K562 (cell line): Measurements from ENCODE around the gene GRB10. TPM values are rescaled to one million over a fixed set of nuclear protein-coding genes. Genes with fewer than 3 reads are reported as not detected.

Experiments used
- ATAC-seq: fragments of 200-7000 bp; cut with Tn5 transposase; 3 replicates; pipeline ENCODE4 v1.9.1; 2020; ENCODE audit warnings: moderate library complexity
- BruUV-seq: library from RNA; stranded (reverse); fragments of 400-500 nt; replicated peaks from 2 replicates; lab custom pipeline; 2021; lab: Mats Ljungman, UMichigan
- CTCF ChIA-PET: fragments of 300-600 bp; formaldehyde crosslinking; extraction: SDS; loops from one replicate; lab custom pipeline; 2021; ENCODE audit warnings: low intra/inter-chr PET ratio; lab: Yijun Ruan, JAX
- POLR2A ChIA-PET: fragments of 300-600, 350-650 bp; sonication (Branson Sonifier 250); formaldehyde crosslinking; extraction: SDS; loops from one replicate; lab custom pipeline; 2021; ENCODE audit warnings: antibody characterized with exemption, inconsistent platforms; lab: Yijun Ruan, JAX
- DNase-seq, 4 experiments: peaks; one replicate each; pipeline versions ENCODE4 v3.0.0 to v3.0.0-alpha.2; 2011 to 2018; ENCODE audit warnings: low spot score in 3 of 4, mixed read lengths in 3 of 4; ENCODE audit errors: extremely low read depth in 1 of 4
- FAIRE-seq: peaks from 2 replicates; lab custom pipeline; 2011; peaks lifted over from hg19 to GRCh38; lab: Jason Lieb, UNC
- H2AFZ ChIP-seq: 2 replicates; pipeline ENCODE4 v1.6.0; 2011; ENCODE audit warnings: low read depth, low read length, control low read depth, inconsistent platforms
- H3K27ac ChIP-seq: fragments of 200-600 bp; 3 replicates; pipeline ENCODE4 v1.8.0; 2011; ENCODE audit warnings: low read depth, mild to moderate bottlenecking, control low read depth, inconsistent platforms, low read length, moderate library complexity, mixed read lengths; ENCODE audit errors: extremely low read depth
- H3K27me3 ChIP-seq, 2 experiments: fragments of 300-600 bp in 1 of 2; 2 replicates in 1 of 2; 3 replicates in 1 of 2; pipeline versions ENCODE4 v1.6.0 to v1.8.0; 2011; ENCODE audit warnings: inconsistent platforms in 2 of 2, low read length in 2 of 2, mild to moderate bottlenecking in 1 of 2, mixed read lengths in 1 of 2, moderate library complexity in 1 of 2; ENCODE audit not compliant: control insufficient read depth in 2 of 2, insufficient read depth in 2 of 2
- H3K36me3 ChIP-seq: fragments of 300-600 bp; 3 replicates; pipeline ENCODE4 v1.8.0; 2011; ENCODE audit warnings: mild to moderate bottlenecking, low read length, inconsistent platforms; ENCODE audit not compliant: control insufficient read depth, insufficient read depth
- H3K4me1 ChIP-seq, 2 experiments: fragments of 200-600 bp in 1 of 2; replicated peaks in 1 of 2; 2 replicates in 1 of 2; 3 replicates in 1 of 2; pipeline versions ENCODE4 v1.5.1 to v1.8.0; 2011; ENCODE audit warnings: inconsistent platforms in 2 of 2, low read length in 2 of 2, mild to moderate bottlenecking in 1 of 2, mixed read lengths in 1 of 2, moderate library complexity in 1 of 2; ENCODE audit not compliant: control insufficient read depth in 2 of 2, insufficient read depth in 2 of 2
- H3K4me2 ChIP-seq: 2 replicates; pipeline ENCODE4 v1.6.1; 2011; ENCODE audit warnings: low read length, control low read depth, inconsistent platforms, mixed read lengths; ENCODE audit not compliant: insufficient read depth
- H3K4me3 ChIP-seq: fragments of 200-600 bp; sonication (generic), shearing (Covaris generic); 2 replicates; pipeline ENCODE4 v1.5.1; 2016; ENCODE audit warnings: control low read depth, inconsistent platforms
- H3K79me2 ChIP-seq: fragments of 200-600 bp; 3 replicates; pipeline ENCODE4 v1.8.0; 2011; ENCODE audit warnings: low read length, inconsistent platforms; ENCODE audit not compliant: control insufficient read depth, insufficient read depth
- H3K9ac ChIP-seq, 2 experiments: 2 replicates each; pipeline versions ENCODE4 v1.6.0 to v1.6.1; 2011; ENCODE audit warnings: low read depth in 2 of 2, low read length in 2 of 2, control low read depth in 1 of 2, inconsistent platforms in 1 of 2, mild to moderate bottlenecking in 1 of 2, mixed read lengths in 1 of 2; ENCODE audit not compliant: insufficient read depth in 1 of 2
- H3K9me1 ChIP-seq: one replicate; pipeline ENCODE4 v1.6.0; 2011; ENCODE audit warnings: inconsistent platforms, mild to moderate bottlenecking, low read length, moderate library complexity; ENCODE audit not compliant: control insufficient read depth, insufficient read depth
- H3K9me3 ChIP-seq: replicated peaks from 2 replicates; pipeline ENCODE4 v1.5.1; 2011; ENCODE audit warnings: low read depth, low read length, inconsistent platforms; ENCODE audit not compliant: control insufficient read depth, insufficient read depth
- H4K20me1 ChIP-seq: replicated peaks from 2 replicates; pipeline ENCODE4 v1.6.1; 2011; ENCODE audit warnings: low read length, inconsistent platforms, mixed read lengths; ENCODE audit not compliant: control insufficient read depth, insufficient read depth
- ASH1L ChIP-seq: fragments of 450-650 bp; IDR thresholded peaks from 2 replicates; pipeline ENCODE4 v1.6.1; 2018; ENCODE audit warnings: borderline replicate concordance, mild to moderate bottlenecking, low read depth; ENCODE audit not compliant: partially characterized antibody
- CUX1 ChIP-seq: fragments of 200-800 bp; sonication (Bioruptor generic); IDR thresholded peaks from 2 replicates; pipeline ENCODE4 v1.6.1; 2016; ENCODE audit warnings: missing genetic modification characterization, missing compliant biosample characterization
- KDM5B ChIP-seq: fragments of 200-600 bp; sonication (generic); IDR thresholded peaks from 2 replicates; pipeline ENCODE4 v1.6.1; 2012; ENCODE audit warnings: low read depth, mild to moderate bottlenecking, moderate library complexity, low read length, control low read depth, inconsistent platforms; ENCODE audit not compliant: insufficient replicate concordance
- NFXL1 ChIP-seq: fragments of 450-650 bp; formaldehyde crosslinking; IDR thresholded peaks from 2 replicates; pipeline ENCODE4 v1.4.0; 2021; ENCODE audit warnings: mild to moderate bottlenecking
- PTTG1 ChIP-seq: fragments of 450-650 bp; IDR thresholded peaks from 2 replicates; pipeline ENCODE4 v1.6.1; 2016; ENCODE audit warnings: low read depth, mild to moderate bottlenecking, missing genetic modification characterization, missing compliant biosample characterization
- RUNX1 ChIP-seq: sonication (generic); IDR thresholded peaks from 2 replicates; pipeline ENCODE4 v1.6.1; 2016; ENCODE audit warnings: antibody characterized with exemption, low read depth
- YBX1 ChIP-seq: fragments of 450-650 bp; IDR thresholded peaks from 2 replicates; pipeline ENCODE4 v1.7.1; 2016; ENCODE audit warnings: mild to moderate bottlenecking
- ZNF407 ChIP-seq: fragments of 450-650 bp; IDR thresholded peaks from 2 replicates; pipeline ENCODE4 v1.6.1; 2016; ENCODE audit warnings: low read depth
- ZNF785 ChIP-seq: fragments of 250-450 bp; sonication (Bioruptor Pico); IDR thresholded peaks from 2 replicates; pipeline ENCODE4 v1.4.0; 2020; ENCODE audit warnings: mild to moderate bottlenecking
- WGBS: fragments of 100-300 bp; shearing (Covaris generic); methylation state at CpG from one replicate; pipeline ENCODE4 v1.1.6; 2016; ENCODE audit warnings: low coverage, mixed read lengths; ENCODE audit not compliant: insufficient coverage; ENCODE audit errors: missing lambda C conversion rate; 5-methylcytosine and 5-hydroxymethylcytosine counted together
- in situ Hi-C: fragments of 300-500 bp; cut with MboI; formaldehyde crosslinking; loops from 4 replicates; pipeline ENCODE4 v1.15.0; 2018; ENCODE audit warnings: inconsistent platforms, mixed read lengths
- intact Hi-C: fragments of 100-400 bp; cut with micrococcal nuclease; formaldehyde crosslinking; loops from 2 replicates; pipeline ENCODE4 v1.14.2; 2022
- polyA plus RNA-seq, 8 experiments: library from polyadenylated mRNA; depleted of rRNA in 4 of 8; stranded (reverse) in 5 of 8; unstranded in 3 of 8; fragments of >200 nt; fragmentation: Nextera tagmentation in 2 of 8; fragmentation: Illumina TruSeq in 1 of 8; extraction: Ambion mirVana in 2 of 8; extraction: Trizol in 1 of 8; gene quantifications; 2 replicates each; pipeline versions ENCODE4 v1.2.1 to v1.2.3, GENCODE V29; 2011 to 2014; ENCODE audit warnings: inconsistent platforms in 1 of 8, missing spikeins in 1 of 8
- total RNA-seq, 7 experiments: library from RNA; depleted of rRNA in 6 of 7; stranded (reverse); fragments of >200 nt in 6 of 7; fragmentation: Illumina TruSeq in 2 of 7; extraction: Trizol in 2 of 7; gene quantifications; 2 replicates each; pipeline versions ENCODE4 v1.2.1 to v1.2.3, GENCODE V29; 2011 to 2021; ENCODE audit warnings: low replicate concordance in 1 of 7

The GRB10 gene
- total and polyA plus RNA-seq, 9 of the 15 experiments (the other 6 are each of a cell fraction or from before 2014, with no cell fraction given) = 8.9 to 88.5 (median 40.7) TPM

- intact Hi-C loops (loop anchor here (5.0 to 10.0 kb wide), 2 partner anchors 94 to 466 kb away; partner anchors contain the start of gene ZPBP), in situ Hi-C loops (no loop called here)
- Histone ChIP-seq H2AFZ (no peak overlapping the region), H3K4me3 (no peak overlapping the region), H3K79me2 (no peaks in the 10 kb centered on the region), H3K9me1 (no peaks in the 10 kb centered on the region), H3K27ac (no peak overlapping the region), H3K36me3 (no peaks in the 10 kb centered on the region), H3K27me3 (peaks cover 21 to 65% of the 10 kb centered on the region in 2 experiments), H3K4me1 (peaks cover 7 to 10% of the 10 kb centered on the region in 2 experiments; a peak in 4 of 5 replicates), H4K20me1 (peaks cover 15% of the 10 kb centered on the region), H3K9ac (no peak overlapping the region), H3K4me2 (no peak overlapping the region), H3K9me3 (no peaks in the 10 kb centered on the region)
- BruUV-seq = no TSS peak
- ATAC-seq (peak; percentile 8), FAIRE-seq (no peak), DNase-seq (no peak)
- 4% methylated on average over 9 of the region's 9 CpGs for WGBS
- ChIA-PET POLR2A (interaction anchor here (1.0 kb wide), 1 partner anchor 26 kb away, joined by 3 read pairs; no protein-coding TSS in a partner anchor), CTCF (no interaction called here)
- TF ChIP-seq CUX1 (CRISPR knock-in tag) (no peak), YBX1 (no peak), PTTG1 (tag) (no peak), KDM5B (no peak), NFXL1 (no peak), ZNF785 (no peak), RUNX1 (no peak), ASH1L (no peak), ZNF407 (no peak)
Measured at GRCh38 chr7:50560865-50561351, 221.8 kb downstream of the GRB10 start.
